GM19467 (cell line): Measurements from ENCODE around the gene VAV3.

ENCODE experiments used
- ATAC-seq: cut with Tn5 transposase; IDR thresholded peaks from one replicate; pipeline ENCODE4 v1.9.1; 2021; ENCODE audit warnings: mild to moderate bottlenecking, moderate library complexity; ENCODE audit not compliant: unreplicated experiment

The VAV3 gene

DNA sequence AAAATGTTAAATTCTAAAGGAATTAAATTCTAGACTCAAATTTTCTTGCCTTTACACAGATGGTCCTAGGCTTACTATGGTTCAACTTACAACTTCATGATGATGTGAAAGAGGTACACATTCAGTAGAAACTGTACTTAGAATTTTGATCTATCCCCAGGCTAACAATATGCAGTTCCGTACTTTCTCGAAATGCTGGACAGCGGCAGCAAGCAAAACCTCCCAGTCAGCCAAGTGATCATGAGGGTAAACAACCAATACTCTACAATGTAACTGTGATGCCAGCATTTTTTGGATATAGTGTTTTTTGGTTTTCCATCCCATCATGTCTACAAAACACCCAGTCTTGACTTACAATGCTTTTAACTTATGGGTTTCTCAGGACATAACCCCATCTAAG lies 25.7 kb downstream of the VAV3 start:
- no peak for ATAC-seq

DNA sequence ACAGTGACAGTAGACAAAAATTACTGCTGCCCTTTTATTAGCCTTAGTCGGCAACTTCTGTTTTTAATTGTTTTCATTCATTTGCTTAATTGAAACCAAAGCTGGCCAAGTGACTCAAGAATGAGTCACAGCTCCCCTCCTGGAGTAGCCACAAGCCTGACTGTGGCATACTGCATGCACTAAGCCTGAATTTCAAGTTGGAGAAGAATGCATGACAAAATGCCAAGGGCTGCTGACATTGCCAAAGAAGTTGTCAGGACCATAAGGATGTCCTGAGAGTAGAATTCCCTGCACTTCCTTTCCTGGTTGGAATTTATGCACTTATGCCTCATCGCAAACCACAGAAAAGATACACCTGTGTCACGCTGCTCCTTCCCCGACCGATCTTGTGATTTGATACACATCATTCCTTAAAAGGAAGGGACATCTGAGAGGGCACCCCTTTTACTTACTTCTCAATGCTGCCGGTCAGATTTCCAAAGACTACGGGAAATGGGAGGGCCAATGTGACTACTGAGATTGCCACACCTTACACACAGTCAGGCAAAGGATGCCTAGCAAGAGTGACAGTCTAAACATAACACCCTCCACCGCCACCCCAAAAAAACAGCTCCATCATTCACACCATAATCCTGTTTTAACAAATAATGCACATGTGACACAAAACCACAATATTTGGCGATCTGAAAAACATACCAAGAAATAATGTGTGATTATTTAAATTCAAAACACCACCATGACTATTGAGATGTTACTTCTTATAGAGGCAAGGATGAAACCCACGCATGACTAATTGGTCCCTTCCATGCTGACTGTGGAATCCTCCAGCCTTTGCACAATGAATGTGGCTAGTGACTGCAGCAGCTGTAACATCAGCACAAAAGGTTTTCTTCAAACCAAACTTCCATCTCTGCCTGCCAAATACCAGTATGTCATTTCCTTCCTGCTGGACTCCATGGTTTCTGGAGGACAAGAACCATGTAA lies 28.2 kb downstream of the VAV3 start:
- no peak for ATAC-seq

DNA sequence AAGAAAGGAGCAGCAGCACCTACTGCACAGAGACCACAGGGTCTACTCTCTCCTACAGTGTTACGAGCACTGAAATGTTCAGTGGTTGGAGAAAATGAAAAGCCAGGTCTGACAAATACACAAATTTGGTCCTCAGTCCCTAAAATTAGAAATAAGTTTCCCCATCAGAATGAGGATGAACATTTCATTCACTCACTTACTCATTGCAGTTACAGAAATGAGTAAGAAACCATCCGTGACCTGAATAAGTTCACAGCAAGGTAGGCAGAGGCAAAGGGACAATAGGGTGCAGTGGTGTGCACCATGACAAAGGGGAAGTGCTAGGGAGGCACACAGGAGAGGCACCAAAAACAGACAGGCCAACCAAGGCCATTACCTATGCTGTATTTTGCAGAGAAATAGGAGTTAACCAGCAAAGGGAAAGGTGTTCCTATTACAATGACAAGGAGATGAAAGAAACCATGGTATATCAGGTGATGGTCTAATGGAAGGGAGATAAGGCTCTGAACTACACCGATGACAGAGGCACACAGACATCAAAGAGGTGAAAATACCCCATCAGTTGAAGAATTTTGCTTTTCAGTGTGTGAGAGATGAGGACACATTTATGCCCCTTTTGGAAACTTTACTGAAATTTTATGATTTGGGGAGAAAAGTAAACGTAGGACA lies 29.4 kb downstream of the VAV3 start:
- ATAC-seq, result peak; percentile 88

DNA sequence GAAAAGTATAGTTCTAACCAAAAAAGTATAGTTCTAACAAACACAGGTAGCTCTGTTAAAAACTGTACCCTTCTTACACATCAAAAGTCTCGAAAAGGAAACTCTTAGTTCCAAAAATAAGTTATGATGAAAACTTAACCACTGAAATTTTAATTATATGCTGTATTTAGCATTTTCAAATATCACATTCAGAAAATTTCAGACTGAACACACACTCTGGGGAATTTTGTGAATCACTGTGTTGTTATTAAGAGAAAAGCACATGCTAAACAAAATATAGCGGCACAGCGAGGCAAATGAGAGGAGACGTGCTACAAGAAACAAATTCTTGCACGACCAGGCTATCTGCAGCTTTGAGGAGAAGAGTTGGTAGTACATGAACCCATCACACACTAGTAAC lies 30.4 kb downstream of the VAV3 start:
- ATAC-seq, result no peak

DNA sequence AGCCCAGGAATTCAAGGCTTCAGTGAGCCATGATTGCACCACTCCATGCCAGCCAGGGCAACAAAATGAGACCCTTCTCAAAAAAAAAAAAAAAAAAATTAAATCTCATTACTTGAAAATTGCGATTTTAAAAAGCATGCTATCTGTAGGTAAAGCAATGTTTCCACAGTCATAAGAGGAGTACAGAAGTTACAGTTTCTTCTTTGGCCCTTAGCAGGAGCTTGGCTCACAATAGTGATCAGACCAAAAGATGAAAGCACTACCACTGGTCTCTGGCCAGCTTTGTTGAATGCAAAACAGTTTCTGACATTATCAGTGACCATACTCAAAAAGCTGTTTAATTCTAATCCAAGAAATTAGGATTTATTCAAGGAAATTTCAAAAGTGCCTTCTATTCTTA lies 31.2 kb downstream of the VAV3 start:
- no peak for ATAC-seq

DNA sequence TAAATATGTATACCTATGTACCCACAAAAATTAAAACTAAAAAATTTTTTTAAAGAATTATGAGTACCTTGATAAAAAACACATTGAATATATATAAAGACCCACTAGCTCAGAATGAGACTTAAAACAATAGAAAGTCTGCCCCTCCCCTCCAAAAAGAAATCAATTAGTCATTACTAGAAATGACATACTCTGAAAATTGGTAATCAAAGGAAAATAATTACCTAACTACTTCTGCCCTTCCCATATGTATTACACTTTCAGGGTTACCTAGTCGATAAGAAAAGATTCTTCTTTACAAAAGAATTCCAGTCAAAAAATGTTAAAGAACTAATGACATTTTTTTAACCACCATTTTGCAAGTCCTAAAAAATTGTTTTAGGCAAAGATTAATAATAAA lies 34.7 kb downstream of the VAV3 start:
- no peak for ATAC-seq

DNA sequence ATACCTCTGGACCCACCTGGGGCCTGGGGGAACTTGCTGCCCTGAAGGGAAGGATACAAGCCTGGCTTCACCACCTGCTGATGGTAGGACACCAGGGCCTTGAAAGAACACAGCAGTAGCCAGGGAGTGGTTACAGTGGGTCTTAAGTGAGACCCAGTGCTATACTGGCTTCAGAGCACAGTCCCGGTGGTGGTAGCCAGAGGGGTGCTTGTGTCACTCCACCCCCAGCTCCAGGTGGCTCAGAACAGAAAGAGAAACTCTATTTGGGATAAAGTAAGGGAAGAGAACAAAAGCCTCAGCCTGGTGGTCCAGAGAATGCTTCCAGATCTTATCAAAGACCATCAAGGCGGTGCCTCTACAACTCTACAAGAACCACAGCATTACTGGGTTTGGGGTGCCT lies 37.2 kb downstream of the VAV3 start:
- ATAC-seq, result no peak

DNA sequence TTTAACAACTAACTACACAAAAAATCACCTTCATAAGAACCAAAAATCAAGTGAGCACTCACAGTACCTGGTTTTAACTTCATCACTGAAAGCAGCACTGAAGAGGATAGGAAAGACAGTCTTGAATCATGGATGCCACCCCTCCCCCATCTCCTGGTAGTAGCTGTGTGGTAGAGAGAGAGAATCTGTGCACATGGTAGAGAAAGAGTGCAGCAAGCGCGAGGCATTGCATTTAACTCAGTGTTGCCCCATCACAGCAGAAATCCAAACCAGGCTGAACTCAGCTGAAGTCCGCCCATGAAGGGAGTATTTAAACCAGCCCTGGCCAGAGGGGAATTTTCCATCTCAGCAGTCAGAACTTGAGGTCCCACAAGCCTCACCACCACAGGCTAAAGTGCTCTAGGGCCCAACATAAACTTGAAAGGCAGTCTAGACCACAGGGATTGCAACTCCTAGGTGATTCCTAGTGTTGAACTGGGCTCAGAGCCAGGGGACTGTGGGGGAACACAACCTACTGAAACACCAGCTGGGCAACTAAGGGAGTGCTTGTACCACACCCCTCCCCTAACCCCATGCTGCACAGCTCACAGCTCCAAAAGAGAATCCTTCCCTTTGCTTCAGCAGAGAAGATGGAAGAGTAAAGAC lies 38.4 kb downstream of the VAV3 start:
- no peak for ATAC-seq

DNA sequence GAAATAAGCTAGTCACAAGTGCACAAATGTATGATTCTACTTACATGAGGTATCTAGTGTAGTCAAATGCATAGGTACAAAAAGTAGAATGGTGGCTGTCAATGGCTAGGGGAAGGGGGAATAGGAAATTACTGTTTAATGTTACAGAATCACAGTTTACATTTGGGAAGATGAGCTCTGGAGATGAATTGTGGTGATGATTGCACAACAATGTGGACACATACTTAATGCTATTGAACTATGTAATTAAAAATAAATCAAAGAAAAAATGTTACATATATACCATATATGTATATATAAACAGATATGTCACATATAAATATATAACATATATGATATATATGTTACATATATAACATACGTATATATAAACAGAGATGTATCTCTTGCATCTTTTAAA lies 39.4 kb downstream of the VAV3 start:
- no peak for ATAC-seq

DNA sequence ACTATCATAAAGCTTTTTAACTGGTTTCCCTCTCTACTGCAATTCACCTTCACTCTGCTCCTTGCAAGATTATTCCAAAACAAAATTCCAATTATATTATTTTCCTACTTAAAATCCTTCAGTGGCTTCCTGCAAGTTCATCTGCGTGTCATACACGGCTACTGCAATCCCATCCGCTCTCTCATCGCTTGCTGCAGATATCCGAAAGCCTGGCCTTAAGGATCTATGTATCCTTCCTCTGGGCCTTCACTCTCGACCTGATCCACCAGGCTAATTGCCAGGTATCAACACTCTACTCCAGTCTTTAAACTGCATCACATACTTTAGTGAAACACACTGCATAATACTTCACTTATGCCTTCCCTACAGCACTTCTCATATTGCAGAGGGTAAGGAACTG lies 44.0 kb downstream of the VAV3 start:
- no peak for ATAC-seq

DNA sequence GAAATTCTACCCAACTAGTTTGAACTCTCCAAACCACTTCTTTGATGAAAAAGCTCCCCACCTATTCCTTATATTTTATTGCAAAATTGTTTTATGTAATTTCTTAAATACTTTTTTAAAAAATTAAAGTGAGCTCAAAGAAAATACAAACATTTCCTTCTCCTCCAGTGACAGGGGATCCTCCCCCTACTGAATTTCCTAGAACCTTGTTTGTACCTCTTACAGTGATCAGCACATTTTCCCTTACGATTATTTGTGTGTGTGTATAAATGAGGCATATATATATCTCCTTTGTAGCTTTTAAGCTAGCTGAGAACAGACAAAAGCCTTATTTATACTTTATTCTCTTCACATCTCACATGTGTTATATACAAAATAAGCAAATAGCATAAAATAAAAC lies 44.4 kb downstream of the VAV3 start:
- ATAC-seq, result no peak

DNA sequence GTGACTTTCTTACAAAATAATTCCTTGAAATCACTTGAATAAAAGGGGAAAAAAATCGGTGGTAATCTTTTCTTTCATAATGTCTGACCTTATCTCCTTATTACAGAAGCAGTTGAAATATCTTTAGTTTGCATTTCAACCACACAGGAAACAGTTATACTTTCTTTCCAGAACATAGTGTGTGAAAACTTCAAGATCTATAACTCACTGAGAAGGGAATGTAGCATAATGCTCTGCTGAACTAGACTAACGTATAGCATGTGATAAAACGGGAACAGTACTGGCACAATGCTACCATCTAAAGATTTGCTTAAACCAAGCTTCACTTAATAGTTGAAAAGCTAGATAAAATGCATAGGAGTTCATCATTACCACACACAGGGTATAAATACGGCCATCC lies 45.0 kb downstream of the VAV3 start:
- no peak for ATAC-seq

DNA sequence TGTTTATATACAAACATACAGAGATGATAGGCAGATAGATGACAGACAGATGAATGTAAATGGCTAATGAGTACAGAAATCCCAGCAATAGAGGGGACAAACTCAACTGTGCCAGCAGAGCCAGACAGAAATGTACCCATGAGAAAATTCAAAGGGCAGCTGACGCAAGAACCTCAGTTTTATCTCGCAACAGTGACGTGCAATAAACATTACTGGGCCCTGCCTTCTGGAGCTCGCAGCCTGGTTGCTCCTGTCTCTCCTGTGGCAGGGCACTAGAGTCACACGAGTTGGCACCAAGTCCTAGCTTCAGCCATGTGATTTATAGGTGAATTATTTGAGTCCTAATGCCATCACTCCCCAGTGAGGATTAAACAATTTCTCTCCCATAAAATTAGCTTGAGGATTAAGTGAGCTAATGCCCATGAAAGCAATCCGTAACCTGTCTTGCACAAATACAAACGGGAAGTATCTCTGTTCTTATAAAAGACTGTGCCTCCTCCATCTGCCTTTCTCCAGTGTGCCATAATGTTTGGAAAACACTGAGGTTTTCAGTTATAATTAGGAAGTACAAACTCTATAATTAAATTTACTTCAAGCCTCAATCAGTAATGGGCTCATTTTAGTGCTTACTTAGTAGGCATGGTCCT lies 50.7 kb downstream of the VAV3 start:
- no peak for ATAC-seq

DNA sequence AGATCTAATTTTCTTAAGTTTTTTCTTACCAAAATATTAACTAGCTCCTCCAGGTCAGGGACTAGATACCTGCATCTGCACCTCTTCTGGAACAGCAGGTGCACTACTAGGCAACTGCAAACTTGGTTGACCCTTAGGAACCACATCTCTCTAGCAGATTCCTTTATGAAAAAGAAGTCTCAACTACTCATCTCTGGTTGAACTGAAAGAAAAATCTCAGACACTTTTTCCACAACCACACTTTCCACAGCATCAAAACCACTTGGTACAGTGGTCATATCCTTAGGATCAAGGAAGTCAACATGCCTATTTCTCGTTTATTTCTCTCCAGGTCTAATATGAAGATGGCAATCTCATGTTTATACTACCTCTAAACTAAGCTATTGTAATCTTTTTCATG lies 52.3 kb downstream of the VAV3 start:
- ATAC-seq, result no peak

DNA sequence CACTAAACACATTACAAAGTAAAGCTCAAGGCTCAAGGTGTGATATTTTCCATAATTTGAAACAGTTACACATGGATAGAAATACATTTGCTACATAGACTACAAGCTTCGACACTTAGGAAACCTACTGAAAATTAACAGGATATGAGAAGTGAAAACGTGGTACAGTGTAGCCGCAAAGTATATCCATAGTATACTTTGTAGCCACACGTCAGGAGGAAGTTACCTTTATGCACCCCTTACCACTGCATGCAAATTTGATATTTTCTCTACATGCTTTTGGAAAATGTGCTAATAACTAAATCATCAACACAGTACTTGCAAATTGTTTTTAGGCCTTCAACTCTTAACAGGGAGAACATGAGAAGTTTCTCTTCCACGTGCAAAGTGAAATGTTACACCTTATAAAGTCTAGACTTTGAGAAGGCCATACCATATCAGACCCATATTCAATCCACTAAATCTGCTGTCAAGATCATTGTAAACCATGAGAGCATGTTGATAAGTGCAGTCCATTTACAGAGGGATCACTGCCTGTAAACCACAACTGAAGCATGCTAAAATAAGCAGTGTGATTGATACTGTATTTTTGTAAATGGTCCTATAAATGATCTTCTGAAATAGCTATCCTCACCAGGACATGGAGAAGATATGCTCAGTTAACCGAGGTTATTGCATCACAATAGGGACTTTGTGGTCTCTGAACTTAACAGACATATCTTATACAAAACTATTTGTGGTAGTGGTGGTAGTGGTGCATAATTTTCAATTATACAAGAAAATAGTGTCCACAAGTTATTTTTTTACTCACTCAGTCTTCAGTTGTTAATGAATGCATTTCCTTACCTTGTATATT lies 64.7 kb downstream of the VAV3 start:
- no peak for ATAC-seq

DNA sequence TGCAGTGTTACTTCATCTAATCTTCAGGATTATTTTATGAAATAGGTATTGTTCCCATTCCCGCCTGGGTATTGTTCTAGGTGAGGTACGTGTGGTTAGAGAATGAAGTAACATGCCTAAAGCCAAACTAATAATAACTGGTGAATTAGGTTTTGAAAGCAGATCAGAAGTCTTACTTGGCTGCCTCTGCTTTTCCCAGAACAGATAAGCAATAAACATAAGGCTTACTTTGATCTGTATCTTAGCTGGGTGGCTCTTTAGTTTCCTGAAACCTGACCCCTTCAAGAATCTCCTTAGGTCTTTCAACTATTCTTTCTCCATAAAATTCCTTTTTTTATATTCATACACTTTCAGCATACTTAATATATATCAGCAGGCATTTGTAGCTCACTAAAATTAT lies 65.3 kb downstream of the VAV3 start:
- ATAC-seq, result no peak

DNA sequence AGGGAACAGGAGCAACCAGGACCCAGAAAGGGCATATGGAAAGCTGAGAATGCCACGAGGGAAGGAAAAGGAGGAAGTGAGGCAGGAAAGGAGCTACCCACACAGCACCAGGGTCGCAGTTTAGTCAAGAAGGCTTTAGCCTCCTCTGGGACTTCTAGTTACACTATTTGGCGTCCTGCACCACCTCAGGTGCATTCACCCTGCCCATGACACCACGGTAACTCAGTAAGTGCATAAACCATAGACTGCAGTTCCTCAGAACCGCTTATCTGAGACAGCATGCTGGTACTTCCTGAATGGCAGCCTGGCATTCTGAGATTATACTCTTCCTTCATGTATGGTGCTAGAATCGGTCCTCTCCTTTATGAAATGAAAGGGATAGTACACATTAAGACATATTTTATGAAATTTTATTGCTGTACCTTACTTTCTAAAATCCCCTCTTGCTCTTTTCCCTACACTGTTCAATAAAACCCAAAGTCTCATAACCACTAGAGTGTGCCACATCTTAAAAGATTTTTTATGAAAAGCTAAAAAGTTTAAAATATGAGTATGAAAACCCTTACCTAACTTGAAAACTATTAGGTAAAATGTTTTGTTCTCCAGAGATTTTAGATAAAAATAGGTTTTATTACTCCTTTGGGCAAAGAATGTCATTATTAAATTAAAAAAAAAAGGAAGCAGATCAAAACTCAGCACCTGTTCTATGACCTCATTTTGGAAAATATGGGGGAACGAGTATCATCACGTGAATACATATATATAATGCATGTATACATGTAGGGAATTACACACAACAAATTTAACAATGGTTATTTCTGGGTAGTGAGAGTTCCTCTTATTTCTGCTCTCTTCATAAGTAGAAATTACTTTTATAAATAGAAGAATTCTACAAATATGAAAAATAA lies 67.3 kb downstream of the VAV3 start:
- no peak for ATAC-seq

DNA sequence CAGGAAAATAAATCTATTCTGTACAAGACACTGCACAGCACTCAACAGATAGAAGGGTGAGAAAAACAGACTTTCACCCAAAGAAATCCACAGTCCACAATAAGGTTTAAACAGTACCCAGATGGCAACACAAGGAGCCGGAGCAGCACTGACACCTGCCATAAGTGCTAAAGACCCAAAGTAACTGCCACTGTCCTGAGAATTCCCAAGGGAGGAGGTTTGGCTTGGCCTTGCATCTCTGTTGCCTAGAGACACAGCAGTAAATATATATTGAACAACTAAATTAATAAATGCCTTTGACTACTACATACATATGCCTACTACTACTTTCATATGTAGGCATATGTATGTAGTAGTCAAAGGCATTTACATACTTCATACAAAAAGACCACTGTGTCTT lies 68.0 kb downstream of the VAV3 start:
- ATAC-seq, result no peak

DNA sequence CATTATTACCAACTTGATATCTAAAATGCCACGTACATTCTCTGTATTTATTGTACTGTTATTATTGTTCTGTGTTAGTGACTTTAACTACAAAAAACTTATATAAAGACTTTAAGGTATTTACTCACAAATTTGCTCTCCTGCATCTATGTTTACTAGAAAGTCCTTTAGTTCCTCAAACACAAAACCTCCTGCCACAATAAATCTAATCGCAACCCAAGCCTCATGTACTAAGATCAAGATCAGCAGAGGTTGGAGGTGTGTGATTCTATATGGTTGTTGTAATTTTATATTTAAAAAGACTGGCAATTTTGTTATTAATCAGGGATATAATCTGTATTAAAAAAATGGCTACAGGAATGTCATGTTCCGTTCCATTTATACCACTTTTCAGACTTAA lies 68.6 kb downstream of the VAV3 start:
- no peak for ATAC-seq
